GM12874 (cell line): ENCODE measurements around the gene MAST4.
A peak's percentile ranks its signal among the peaks of the same experiment; 100 is the strongest.

Source experiments
- CTCF ChIP-seq: IDR thresholded peaks from 2 replicates; pipeline ENCODE4 v1.5.1; 2011; ENCODE audit warnings: low read depth, mild to moderate bottlenecking, control low read depth, low read length, moderate library complexity; ENCODE audit not compliant: insufficient read depth

Gene MAST4

GRCh38 chr5:66982470-66982869 lies 386.3 kb downstream of the MAST4 start:
- TF ChIP-seq CTCF, result no peak

GRCh38 chr5:66985417-66985816 lies 389.2 kb downstream of the MAST4 start:
- TF ChIP-seq CTCF, result no peak

GRCh38 chr5:66986009-66986408 lies 389.8 kb downstream of the MAST4 start:
- TF ChIP-seq CTCF, result no peak

- TF ChIP-seq CTCF, result no peak
These were observed 390.3 kb downstream of the MAST4 start for GRCh38 chr5:66986534-66986933.

- TF ChIP-seq CTCF, result no peak
These were observed 390.9 kb downstream of the MAST4 start for GRCh38 chr5:66987126-66987525.

GRCh38 chr5:66987540-66987939 lies 391.3 kb downstream of the MAST4 start:
- TF ChIP-seq CTCF, result no peak

GRCh38 chr5:66987949-66988838 lies 392.0 kb downstream of the MAST4 start:
- peak; percentile 67 for TF ChIP-seq CTCF
